Endothelial cell of umbilical vein (primary cell): Measurements from ENCODE around the gene EEFSEC. TPM values are rescaled to one million over a fixed set of nuclear protein-coding genes. Genes with fewer than 3 reads are reported as not detected.

ENCODE experiments used
- BruUV-seq: library from RNA; stranded (reverse); fragments of 400-500 nt; replicated peaks from 2 replicates; lab custom pipeline; 2021; lab: Mats Ljungman, UMichigan
- CTCF ChIA-PET: fragments of 300-600, 350-600 bp; sonication (Branson Sonifier 250); formaldehyde crosslinking; loops from one replicate; lab custom pipeline; 2021; ENCODE audit warnings: antibody characterized with exemption, inconsistent platforms; lab: Charles Lee
- POLR2A ChIA-PET: fragments of 300-600, 350-600 bp; sonication (Branson Sonifier 250); formaldehyde crosslinking; loops from one replicate; lab custom pipeline; 2021; ENCODE audit warnings: antibody characterized with exemption, inconsistent platforms; lab: Charles Lee
- DNase-seq: peaks from one replicate; pipeline ENCODE4 v3.0.0-alpha.2; 2011; ENCODE audit warnings: low read depth, low spot score
- FAIRE-seq: peaks from 2 replicates; lab custom pipeline; 2011; peaks lifted over from hg19 to GRCh38; lab: Jason Lieb, UNC
- H2AFZ ChIP-seq: 2 replicates; pipeline ENCODE4 v1.6.0; 2012; ENCODE audit warnings: low read depth, low read length, control low read depth, inconsistent platforms
- H3K27ac ChIP-seq: 2 replicates; pipeline ENCODE4 v1.5.1; 2011; ENCODE audit warnings: low read depth, mild to moderate bottlenecking, control low read depth, low read length, moderate library complexity; ENCODE audit not compliant: insufficient read depth
- H3K27me3 ChIP-seq, 2 experiments: 2 replicates each; pipeline versions ENCODE4 v1.6.0 to v1.6.1; 2011; ENCODE audit warnings: low read length in 2 of 2, mixed read lengths in 1 of 2; ENCODE audit not compliant: control insufficient read depth in 2 of 2, insufficient read depth in 2 of 2
- H3K36me3 ChIP-seq, 2 experiments: 2 replicates in 1 of 2; 3 replicates in 1 of 2; pipeline ENCODE4 v1.5.1; 2011; ENCODE audit warnings: low read length in 2 of 2, mild to moderate bottlenecking in 1 of 2, moderate library complexity in 1 of 2; ENCODE audit not compliant: control insufficient read depth in 2 of 2, insufficient read depth in 2 of 2; ENCODE audit errors: extremely low read depth in 1 of 2
- H3K4me1 ChIP-seq: 3 replicates; pipeline ENCODE4 v1.5.1; 2011; ENCODE audit warnings: mild to moderate bottlenecking, low read length; ENCODE audit not compliant: control insufficient read depth, insufficient read depth; ENCODE audit errors: extremely low read depth
- H3K4me2 ChIP-seq: 2 replicates; pipeline ENCODE4 v1.6.1; 2011; ENCODE audit warnings: low read length, control low read depth, mixed read lengths; ENCODE audit not compliant: insufficient read depth
- H3K4me3 ChIP-seq, 3 experiments: fragments of 200-600 bp in 1 of 3; sonication (generic), shearing (Covaris generic) in 1 of 3; replicated peaks in 1 of 3; 2 replicates each; pipeline ENCODE4 v1.5.1; 2011 to 2016; ENCODE audit warnings: control low read depth in 3 of 3, low read length in 3 of 3, mild to moderate bottlenecking in 2 of 3, inconsistent platforms in 1 of 3, low read depth in 1 of 3, moderate library complexity in 1 of 3; ENCODE audit not compliant: insufficient read depth in 1 of 3
- H3K79me2 ChIP-seq: 2 replicates; pipeline ENCODE4 v1.6.0; 2012; ENCODE audit warnings: low read length, inconsistent platforms; ENCODE audit not compliant: control insufficient read depth, insufficient read depth
- H3K9ac ChIP-seq: replicated peaks from 2 replicates; pipeline ENCODE3; 2011; ENCODE audit warnings: low read length, control low read depth; ENCODE audit not compliant: insufficient read depth; ENCODE audit errors: extremely low read depth
- H3K9me1 ChIP-seq: replicated peaks from 3 replicates; pipeline ENCODE4 v1.6.0; 2011; ENCODE audit warnings: mild to moderate bottlenecking, low read length; ENCODE audit not compliant: control insufficient read depth, insufficient read depth; ENCODE audit errors: extremely low read depth
- H3K9me3 ChIP-seq: replicated peaks from 2 replicates; pipeline ENCODE4 v1.5.1; 2012; ENCODE audit warnings: low read length, inconsistent platforms; ENCODE audit not compliant: control insufficient read depth, insufficient read depth
- H4K20me1 ChIP-seq: replicated peaks from 2 replicates; pipeline ENCODE3; 2011; ENCODE audit warnings: mild to moderate bottlenecking, low read length; ENCODE audit not compliant: control insufficient read depth, insufficient read depth; ENCODE audit errors: extremely low read depth
- EZH2 ChIP-seq: IDR thresholded peaks from 2 replicates; pipeline ENCODE4 v1.6.1; 2012; ENCODE audit warnings: borderline replicate concordance, low read depth, mild to moderate bottlenecking, moderate library complexity, low read length, inconsistent platforms; ENCODE audit not compliant: severe bottlenecking
- FOS ChIP-seq: IDR thresholded peaks from 2 replicates; pipeline ENCODE4 v1.6.1; 2011; ENCODE audit warnings: mild to moderate bottlenecking, low read length, moderate library complexity, borderline replicate concordance; ENCODE audit not compliant: insufficient read depth
- GATA2 ChIP-seq: IDR thresholded peaks from 2 replicates; pipeline ENCODE4 v1.7.0; 2011; ENCODE audit warnings: low read depth, mild to moderate bottlenecking, moderate library complexity, mixed read lengths, low read length; ENCODE audit not compliant: insufficient read length, insufficient read depth
- JUN ChIP-seq: IDR thresholded peaks from 2 replicates; pipeline ENCODE4 v1.6.1; 2011; ENCODE audit warnings: borderline replicate concordance, low read depth; ENCODE audit not compliant: insufficient read length, insufficient read depth
- MYC ChIP-seq: IDR thresholded peaks from one replicate; pipeline ENCODE4 v1.6.1; 2011; ENCODE audit warnings: mild to moderate bottlenecking, low read depth, low read length
- POLR2A ChIP-seq: IDR thresholded peaks from 2 replicates; pipeline ENCODE4 v1.6.1; 2012; ENCODE audit warnings: low read depth, mild to moderate bottlenecking, control low read depth, low read length
- POLR2AphosphoS5 ChIP-seq: IDR thresholded peaks from 2 replicates; pipeline ENCODE4 v1.6.1; 2012; ENCODE audit warnings: low read depth, mild to moderate bottlenecking, control low read depth, low read length, moderate library complexity; ENCODE audit not compliant: insufficient read depth
- dilution Hi-C: fragments of 300-500 bp; cut with MboI; formaldehyde crosslinking; loops from one replicate; pipeline ENCODE4 v1.15.0; 2019; ENCODE audit warnings: low sequenced_read_pairs; ENCODE audit not compliant: extremely low pct_ligation_motif_present
- intact Hi-C: fragments of 100-400 bp; cut with micrococcal nuclease; formaldehyde crosslinking; loops from one replicate; pipeline ENCODE4 v1.10.0; 2022
- polyA plus RNA-seq, 4 experiments: library from polyadenylated mRNA; depleted of rRNA in 3 of 4; stranded (reverse) in 3 of 4; unstranded in 1 of 4; fragments of >200 nt; gene quantifications; 2 replicates each; pipeline versions ENCODE4 v1.2.1 to v1.2.3, GENCODE V29; 2011 to 2012; ENCODE audit warnings: missing spikeins in 1 of 4
- total RNA-seq: library from RNA; stranded (reverse); gene quantifications from 2 replicates; pipeline ENCODE4 v1.2.3, GENCODE V29; 2021
- TF ChIP-seq, protein P1 (sequence below), 2 donors: IDR thresholded peaks; 1 replicate in 1 of 2; 2 replicates in 1 of 2; pipeline ENCODE4 v1.5.1; 2011; ENCODE audit warnings: low read length in 2 of 2, mild to moderate bottlenecking in 2 of 2, moderate library complexity in 2 of 2, control low read depth in 1 of 2, inconsistent platforms in 1 of 2, low read depth in 1 of 2; ENCODE audit not compliant: insufficient read depth in 1 of 2; ENCODE audit errors: extremely low read depth in 1 of 2
- TF ChIP-seq, protein P2 (sequence below): IDR thresholded peaks from 2 replicates; pipeline ENCODE4 v1.6.1; 2011; ENCODE audit not compliant: insufficient read depth, insufficient read length

EEFSEC gene
- total and polyA plus RNA-seq, 2 donors (not counting 3 experiments of a cell fraction or from before 2014, with no cell fraction given): 13.1 to 14.5 TPM

GRCh38 chr3:128179484-128179819, 26.2 kb downstream of the EEFSEC start:
- BruUV-seq: no TSS peak
- H3K27ac ChIP-seq: no peak overlapping the region
- TF ChIP-seq, protein P1, sequence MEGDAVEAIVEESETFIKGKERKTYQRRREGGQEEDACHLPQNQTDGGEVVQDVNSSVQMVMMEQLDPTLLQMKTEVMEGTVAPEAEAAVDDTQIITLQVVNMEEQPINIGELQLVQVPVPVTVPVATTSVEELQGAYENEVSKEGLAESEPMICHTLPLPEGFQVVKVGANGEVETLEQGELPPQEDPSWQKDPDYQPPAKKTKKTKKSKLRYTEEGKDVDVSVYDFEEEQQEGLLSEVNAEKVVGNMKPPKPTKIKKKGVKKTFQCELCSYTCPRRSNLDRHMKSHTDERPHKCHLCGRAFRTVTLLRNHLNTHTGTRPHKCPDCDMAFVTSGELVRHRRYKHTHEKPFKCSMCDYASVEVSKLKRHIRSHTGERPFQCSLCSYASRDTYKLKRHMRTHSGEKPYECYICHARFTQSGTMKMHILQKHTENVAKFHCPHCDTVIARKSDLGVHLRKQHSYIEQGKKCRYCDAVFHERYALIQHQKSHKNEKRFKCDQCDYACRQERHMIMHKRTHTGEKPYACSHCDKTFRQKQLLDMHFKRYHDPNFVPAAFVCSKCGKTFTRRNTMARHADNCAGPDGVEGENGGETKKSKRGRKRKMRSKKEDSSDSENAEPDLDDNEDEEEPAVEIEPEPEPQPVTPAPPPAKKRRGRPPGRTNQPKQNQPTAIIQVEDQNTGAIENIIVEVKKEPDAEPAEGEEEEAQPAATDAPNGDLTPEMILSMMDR (IDR thresholded peaks at IDR 0.05; ENCODE audit: extremely low read depth in 1 of 2, insufficient read depth in 1 of 2, low read depth in 1 of 2, low read length in 2 of 2): no peak
- no peak for TF ChIP-seq POLR2AphosphoS5
- TF ChIP-seq, protein P2, sequence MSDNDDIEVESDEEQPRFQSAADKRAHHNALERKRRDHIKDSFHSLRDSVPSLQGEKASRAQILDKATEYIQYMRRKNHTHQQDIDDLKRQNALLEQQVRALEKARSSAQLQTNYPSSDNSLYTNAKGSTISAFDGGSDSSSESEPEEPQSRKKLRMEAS: no peak
- no peak for TF ChIP-seq GATA2
- no peak for TF ChIP-seq POLR2A
- no peak for TF ChIP-seq MYC
- TF ChIP-seq FOS: no peak
- TF ChIP-seq JUN: no peak
- TF ChIP-seq EZH2: no peak
- H3K4me2 ChIP-seq: no peak overlapping the region
- no peaks in the 10 kb centered on the region for H3K9me3 ChIP-seq
- CTCF ChIA-PET: interaction anchor here (2.2 kb wide), 1 partner anchor 218 kb away, joined by 4 read pairs; no protein-coding TSS in a partner anchor
- intact Hi-C loops (no loop called here), dilution Hi-C loops (no loop called here)
- DNase-seq: no peak
- no peak overlapping the region for H2AFZ ChIP-seq
- no peaks in the 10 kb centered on the region for H3K4me1 ChIP-seq
- H3K27me3 ChIP-seq: no peaks in the 10 kb centered on the region
- FAIRE-seq: no peak
- POLR2A ChIA-PET: no interaction called here
- H3K4me3 ChIP-seq: no peak overlapping the region
- H3K9ac ChIP-seq: no peak overlapping the region
- H3K79me2 ChIP-seq: no peaks in the 10 kb centered on the region
- H3K36me3 ChIP-seq: no peaks in the 10 kb centered on the region
- no peaks in the 10 kb centered on the region for H4K20me1 ChIP-seq
- no peaks in the 10 kb centered on the region for H3K9me1 ChIP-seq
